GM13976 (cell line): ENCODE results near the gene TRIM43.
"Not testable (repeated sequence)": the region's sequence is repeated elsewhere in the genome, so short reads cannot be mapped to it uniquely, and the experiment has no call there.

ENCODE experiments used
- DNase-seq: peaks from one replicate; pipeline ENCODE4 v3.0.0; 2012; ENCODE audit warnings: low spot score
- in situ Hi-C: fragments of 300-500 bp; cut with MboI; formaldehyde crosslinking; loops from one replicate; pipeline ENCODE4 v1.12.0; 2022; ENCODE audit warnings: low sequenced_read_pairs, mixed read lengths, inconsistent platforms; ENCODE audit not compliant: unreplicated experiment
- TF ChIP-seq, protein P1 (sequence below): IDR thresholded peaks from 2 replicates; pipeline ENCODE4 v1.5.1; 2012; ENCODE audit warnings: borderline replicate concordance, mild to moderate bottlenecking; ENCODE audit not compliant: insufficient read depth; ENCODE audit errors: extremely low read depth, missing control alignments, control extremely low read depth

Gene TRIM43

DNA sequence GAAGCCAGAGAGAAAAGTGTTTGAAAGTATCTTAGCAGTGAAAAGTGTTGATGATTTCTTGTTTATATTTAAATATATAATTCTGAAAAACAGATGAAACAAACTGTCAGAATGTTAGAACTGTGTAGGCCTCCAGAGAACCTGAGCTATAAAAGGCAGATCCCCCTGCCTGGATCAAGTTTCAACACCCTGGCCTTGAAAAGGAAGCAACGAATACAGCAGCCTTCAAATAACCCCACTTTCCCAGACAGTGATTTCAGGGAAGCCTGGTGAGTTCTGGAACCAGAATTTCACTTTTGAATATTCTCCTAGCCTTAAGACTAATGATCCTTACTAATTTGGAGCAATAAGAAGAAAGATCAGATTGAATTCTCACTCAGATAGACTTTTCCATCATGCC, 13.3 kb upstream of the TRIM43 start:
- no peak for DNase-seq
- TF ChIP-seq, protein P1, sequence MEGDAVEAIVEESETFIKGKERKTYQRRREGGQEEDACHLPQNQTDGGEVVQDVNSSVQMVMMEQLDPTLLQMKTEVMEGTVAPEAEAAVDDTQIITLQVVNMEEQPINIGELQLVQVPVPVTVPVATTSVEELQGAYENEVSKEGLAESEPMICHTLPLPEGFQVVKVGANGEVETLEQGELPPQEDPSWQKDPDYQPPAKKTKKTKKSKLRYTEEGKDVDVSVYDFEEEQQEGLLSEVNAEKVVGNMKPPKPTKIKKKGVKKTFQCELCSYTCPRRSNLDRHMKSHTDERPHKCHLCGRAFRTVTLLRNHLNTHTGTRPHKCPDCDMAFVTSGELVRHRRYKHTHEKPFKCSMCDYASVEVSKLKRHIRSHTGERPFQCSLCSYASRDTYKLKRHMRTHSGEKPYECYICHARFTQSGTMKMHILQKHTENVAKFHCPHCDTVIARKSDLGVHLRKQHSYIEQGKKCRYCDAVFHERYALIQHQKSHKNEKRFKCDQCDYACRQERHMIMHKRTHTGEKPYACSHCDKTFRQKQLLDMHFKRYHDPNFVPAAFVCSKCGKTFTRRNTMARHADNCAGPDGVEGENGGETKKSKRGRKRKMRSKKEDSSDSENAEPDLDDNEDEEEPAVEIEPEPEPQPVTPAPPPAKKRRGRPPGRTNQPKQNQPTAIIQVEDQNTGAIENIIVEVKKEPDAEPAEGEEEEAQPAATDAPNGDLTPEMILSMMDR = no peak
- in situ Hi-C loops = no loop called here

GRCh38 chr2:95583545-95583944, 8.3 kb upstream of the TRIM43 start:
- in situ Hi-C loops, DNase-seq: not testable (repeated sequence)

GRCh38 chr2:95584321-95584720, 7.5 kb upstream of the TRIM43 start:
- DNase-seq, in situ Hi-C loops: not testable (repeated sequence)

GRCh38 chr2:95589777-95590536, 1.8 kb upstream of the TRIM43 start:
- in situ Hi-C loops, DNase-seq: not testable (repeated sequence)

GRCh38 chr2:95592973-95593372, 1.2 kb downstream of the TRIM43 start:
- DNase-seq, in situ Hi-C loops: not testable (repeated sequence)

GRCh38 chr2:95595012-95595411, 3.2 kb downstream of the TRIM43 start:
- in situ Hi-C loops, DNase-seq: not testable (repeated sequence)

GRCh38 chr2:95601301-95601700, 9.5 kb downstream of the TRIM43 start:
- in situ Hi-C loops, DNase-seq: not testable (repeated sequence)

DNA sequence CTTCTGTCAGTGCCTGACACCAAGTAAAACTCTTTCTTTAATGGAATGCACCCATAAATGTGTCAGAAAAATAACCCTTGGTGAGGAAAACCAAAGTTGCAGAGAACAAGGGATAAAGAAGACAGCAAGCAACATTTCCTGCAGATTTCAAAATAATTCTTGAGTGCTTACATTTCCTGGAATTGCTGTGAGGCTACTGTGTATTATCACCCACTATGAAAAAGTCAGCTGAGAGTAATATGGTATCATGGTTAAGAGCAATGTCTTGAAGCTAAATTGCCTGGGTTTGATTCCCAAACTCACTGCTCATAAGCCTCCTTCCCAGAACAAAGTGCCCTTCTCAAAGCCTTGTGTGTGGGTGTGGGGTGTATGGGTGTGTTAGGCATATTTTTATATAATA, 10.3 kb downstream of the TRIM43 start:
- DNase-seq, in situ Hi-C loops: not testable (repeated sequence)

- DNase-seq, in situ Hi-C loops: not testable (repeated sequence)
Observed at GRCh38 chr2:95608356-95608755, 16.6 kb downstream of the TRIM43 start.

DNA sequence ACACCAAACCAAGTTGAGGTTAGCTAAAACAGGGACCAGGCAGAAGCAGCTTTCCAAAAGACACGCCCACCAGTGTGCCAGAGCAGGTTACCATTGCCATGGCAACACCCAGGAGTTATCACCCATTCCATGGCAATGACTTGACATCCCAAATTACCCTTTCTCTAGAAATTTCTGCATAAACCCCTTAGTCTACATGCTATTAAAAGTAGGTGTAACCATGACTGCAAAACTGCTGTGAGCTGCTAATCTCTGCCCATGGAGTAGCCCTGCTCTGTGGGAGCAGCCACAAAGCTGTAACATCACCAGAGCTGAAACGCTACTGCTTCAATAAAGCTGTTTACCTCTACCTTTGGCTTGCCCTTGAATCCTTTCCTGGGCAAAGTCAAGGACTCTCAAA, 18.0 kb downstream of the TRIM43 start:
- DNase-seq, in situ Hi-C loops: not testable (repeated sequence)

- in situ Hi-C loops, DNase-seq: not testable (repeated sequence)
Observed at GRCh38 chr2:95613048-95613447, 21.2 kb downstream of the TRIM43 start.

- in situ Hi-C loops, DNase-seq: not testable (repeated sequence)
Observed at GRCh38 chr2:95622728-95623127, 30.9 kb downstream of the TRIM43 start.

GRCh38 chr2:95630987-95631386, 39.2 kb downstream of the TRIM43 start:
- in situ Hi-C loops, DNase-seq: not testable (repeated sequence)

DNA sequence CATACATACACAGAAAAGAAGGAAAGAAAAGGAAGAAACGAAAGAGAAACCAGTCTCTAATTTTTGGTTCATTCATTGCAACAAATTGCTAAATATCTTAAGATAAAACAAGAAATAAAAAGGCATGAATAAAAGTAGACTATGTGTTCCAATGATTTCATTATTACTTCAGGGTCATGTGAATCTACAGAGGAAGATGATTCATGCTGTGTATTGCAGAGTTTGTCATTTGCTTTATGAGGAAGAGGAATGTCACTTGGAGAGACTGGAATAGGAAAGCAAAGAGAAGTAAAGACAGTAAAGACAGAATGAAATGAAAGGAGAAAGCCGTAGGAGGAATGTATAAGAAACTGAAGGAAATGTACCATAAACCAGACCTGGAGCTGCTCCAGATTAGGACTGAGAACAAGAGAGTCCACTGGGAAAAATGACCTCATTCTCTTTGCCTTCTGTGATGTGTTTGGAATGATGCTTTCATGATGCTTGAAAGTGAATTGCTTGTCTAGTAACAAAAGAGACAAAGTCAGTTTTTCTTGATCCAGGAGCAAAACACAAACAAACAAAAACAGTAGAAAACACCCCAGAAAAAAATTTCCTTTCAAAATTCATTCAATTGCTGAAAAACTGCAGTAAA, 41.9 kb downstream of the TRIM43 start:
- DNase-seq, in situ Hi-C loops: not testable (repeated sequence)

GRCh38 chr2:95640515-95641288, 48.9 kb downstream of the TRIM43 start:
- in situ Hi-C loops, DNase-seq: not testable (repeated sequence)

- in situ Hi-C loops, DNase-seq: not testable (repeated sequence)
Observed at GRCh38 chr2:95641289-95641575, 49.4 kb downstream of the TRIM43 start.

DNA sequence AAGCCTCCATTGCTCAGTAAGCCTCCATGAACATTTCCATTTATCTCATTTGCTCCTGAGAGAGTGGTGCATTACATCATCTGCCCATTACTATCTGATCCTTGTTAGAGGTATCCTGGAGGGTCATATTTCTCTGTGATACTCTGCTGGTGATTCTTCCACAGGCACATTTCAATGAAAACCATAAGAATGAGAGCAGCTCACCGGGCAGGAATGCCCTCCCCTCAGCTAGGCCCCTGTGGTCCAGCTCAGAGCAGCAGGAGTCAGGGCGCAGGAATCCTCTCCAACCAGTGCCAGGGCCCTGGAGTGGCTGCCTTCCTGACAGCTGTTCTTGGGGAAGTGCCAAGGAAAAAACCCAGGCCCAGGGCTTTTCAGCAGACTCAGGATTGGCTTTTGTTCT, 50.0 kb downstream of the TRIM43 start:
- in situ Hi-C loops, DNase-seq: not testable (repeated sequence)

GRCh38 chr2:95642360-95642759, 50.6 kb downstream of the TRIM43 start:
- in situ Hi-C loops = not testable (repeated sequence)

More at GRCh38 chr2:95642360-95642759, 50.6 kb downstream of the TRIM43 start:
- not testable (repeated sequence) for DNase-seq
